Panc1 (cell line): ENCODE measurements around the gene TOP1. TPM values are rescaled to one million over a fixed set of nuclear protein-coding genes. Genes with fewer than 3 reads are reported as not detected.

Experiments
- ATAC-seq: fragments of 200-7000 bp; cut with Tn5 transposase; 2 replicates; pipeline ENCODE4 v1.9.1; 2020; ENCODE audit warnings: mild to moderate bottlenecking, moderate library complexity
- BruUV-seq: library from RNA; stranded (reverse); fragments of 400-500 nt; replicated peaks from 2 replicates; lab custom pipeline; 2021; lab: Mats Ljungman, UMichigan
- CTCF ChIA-PET: fragments of 300-600 bp; sonication (Branson Sonifier 250); formaldehyde crosslinking; loops from one replicate; lab custom pipeline; 2022; ENCODE audit warnings: antibody characterized with exemption; lab: Charles Lee
- POLR2A ChIA-PET: fragments of 300-600 bp; sonication (Branson Sonifier 250); formaldehyde crosslinking; loops from one replicate; lab custom pipeline; 2022; ENCODE audit warnings: antibody characterized with exemption; lab: Charles Lee
- DNase-seq: peaks from one replicate; pipeline ENCODE4 v3.0.0-alpha.2; 2010; ENCODE audit warnings: low read depth, low spot score
- H3K27ac ChIP-seq: 2 replicates; pipeline ENCODE4 v1.5.1; 2011; ENCODE audit warnings: mild to moderate bottlenecking, low read length, inconsistent platforms
- H3K27me3 ChIP-seq: fragments of 200-500 bp; sonication (Bioruptor generic); 2 replicates; pipeline ENCODE4 v1.6.0; 2014; ENCODE audit warnings: low read length, inconsistent platforms; ENCODE audit not compliant: control insufficient read depth, insufficient read depth
- H3K36me3 ChIP-seq: fragments of 200-500 bp; sonication (Bioruptor generic); 2 replicates; pipeline ENCODE4 v1.5.1; 2014; ENCODE audit warnings: inconsistent platforms, mild to moderate bottlenecking, low read length, moderate library complexity; ENCODE audit not compliant: control insufficient read depth, insufficient read depth
- H3K4me1 ChIP-seq: 2 replicates; pipeline ENCODE4 v1.5.1; 2011; ENCODE audit warnings: inconsistent platforms, mild to moderate bottlenecking, low read length, moderate library complexity; ENCODE audit not compliant: control insufficient read depth, insufficient read depth
- H3K4me3 ChIP-seq, 2 experiments: 2 replicates each; pipeline ENCODE4 v1.5.1; 2011 to 2012; ENCODE audit warnings: low read depth in 2 of 2, low read length in 2 of 2, mild to moderate bottlenecking in 2 of 2, inconsistent platforms in 1 of 2, moderate library complexity in 1 of 2
- H3K9me3 ChIP-seq: fragments of 200-500 bp; sonication (Bioruptor generic); 2 replicates; pipeline ENCODE4 v1.5.1; 2014; ENCODE audit warnings: low read depth, mild to moderate bottlenecking, inconsistent platforms, low read length, moderate library complexity; ENCODE audit not compliant: control insufficient read depth, insufficient read depth
- POLR2AphosphoS5 ChIP-seq: IDR thresholded peaks from 2 replicates; pipeline ENCODE4 v1.6.1; 2012; ENCODE audit warnings: mild to moderate bottlenecking, low read depth, low read length, moderate library complexity
- SIN3A ChIP-seq: IDR thresholded peaks from 2 replicates; pipeline ENCODE4 v1.6.1; 2012; ENCODE audit warnings: low read depth, mild to moderate bottlenecking, low read length, moderate library complexity, borderline replicate concordance; ENCODE audit not compliant: insufficient read depth
- TCF7L2 ChIP-seq: IDR thresholded peaks from 2 replicates; pipeline ENCODE4 v1.6.1; 2011; ENCODE audit warnings: mild to moderate bottlenecking, low read depth, low read length, inconsistent platforms
- in situ Hi-C: cut with HindIII; loops from 2 replicates; pipeline ENCODE4 v1.10.0; 2016; ENCODE audit warnings: low sequenced_read_pairs, low pct_unique_long_range_greater_than_20kb
- intact Hi-C: fragments of 100-400 bp; cut with micrococcal nuclease; formaldehyde crosslinking; loops from one replicate; pipeline ENCODE4 v1.10.0; 2022; ENCODE audit not compliant: unreplicated experiment
- total RNA-seq: library from RNA; stranded (reverse); gene quantifications from one replicate; pipeline ENCODE4 v1.2.1, GENCODE V29; 2021; ENCODE audit not compliant: unreplicated experiment
- TF ChIP-seq, protein P1 (sequence below): fragments of 450-650 bp; IDR thresholded peaks from 2 replicates; pipeline ENCODE4 v1.5.1; 2017; ENCODE audit warnings: mild to moderate bottlenecking
- TF ChIP-seq, protein P2 (sequence below), 2 experiments: IDR thresholded peaks; 2 replicates each; pipeline ENCODE4 v1.6.1; 2011 to 2012; ENCODE audit warnings: low read depth in 2 of 2, control low read depth in 1 of 2, low read length in 1 of 2, mild to moderate bottlenecking in 1 of 2, moderate library complexity in 1 of 2; ENCODE audit not compliant: insufficient read depth in 1 of 2

The TOP1 gene
- total RNA-seq, 1 experiment from 2014 or later, result 65.2 TPM

DNA sequence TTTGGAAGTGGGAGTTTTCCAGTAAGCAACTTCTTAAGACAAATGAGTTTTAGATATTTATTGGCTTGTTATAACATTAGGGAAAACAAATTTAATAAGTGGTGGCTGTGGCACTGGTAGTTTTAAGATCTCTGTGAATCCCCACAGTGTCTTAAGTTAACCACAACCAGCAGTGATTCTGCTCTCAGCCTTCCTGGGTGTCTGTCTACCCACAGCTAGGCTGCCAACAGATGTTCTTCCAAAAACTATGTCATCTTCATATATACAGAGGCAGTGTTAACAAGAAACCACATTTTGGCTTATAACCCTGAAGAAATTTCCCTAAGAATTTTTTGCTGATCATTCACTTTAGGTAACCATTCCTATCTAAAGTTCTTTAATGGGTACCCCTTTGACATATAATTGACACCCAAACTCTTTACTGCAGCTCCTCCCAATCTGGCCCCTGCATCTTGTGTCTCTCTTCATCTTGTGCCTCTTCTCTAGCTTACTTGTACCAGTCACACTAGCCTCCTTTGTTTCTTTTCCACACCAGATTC is 52.7 kb downstream of the TOP1 start:
- ATAC-seq (no peak), DNase-seq (no peak)
- ChIA-PET POLR2A (no interaction called here), CTCF (no interaction called here)
- H3K27me3 ChIP-seq, result no peaks in the 10 kb centered on the region
- intact Hi-C loops (no loop called here), in situ Hi-C loops (no loop called here)
- H3K4me1 ChIP-seq, result peaks cover 9% of the 10 kb centered on the region; the same call in 1 of the 2 replicates
- no peaks in the 10 kb centered on the region for H3K9me3 ChIP-seq
- BruUV-seq, result no TSS peak
- H3K27ac ChIP-seq, result no peak overlapping the region
- peaks cover 65% of the 10 kb centered on the region for H3K36me3 ChIP-seq
- TF ChIP-seq, protein P1, sequence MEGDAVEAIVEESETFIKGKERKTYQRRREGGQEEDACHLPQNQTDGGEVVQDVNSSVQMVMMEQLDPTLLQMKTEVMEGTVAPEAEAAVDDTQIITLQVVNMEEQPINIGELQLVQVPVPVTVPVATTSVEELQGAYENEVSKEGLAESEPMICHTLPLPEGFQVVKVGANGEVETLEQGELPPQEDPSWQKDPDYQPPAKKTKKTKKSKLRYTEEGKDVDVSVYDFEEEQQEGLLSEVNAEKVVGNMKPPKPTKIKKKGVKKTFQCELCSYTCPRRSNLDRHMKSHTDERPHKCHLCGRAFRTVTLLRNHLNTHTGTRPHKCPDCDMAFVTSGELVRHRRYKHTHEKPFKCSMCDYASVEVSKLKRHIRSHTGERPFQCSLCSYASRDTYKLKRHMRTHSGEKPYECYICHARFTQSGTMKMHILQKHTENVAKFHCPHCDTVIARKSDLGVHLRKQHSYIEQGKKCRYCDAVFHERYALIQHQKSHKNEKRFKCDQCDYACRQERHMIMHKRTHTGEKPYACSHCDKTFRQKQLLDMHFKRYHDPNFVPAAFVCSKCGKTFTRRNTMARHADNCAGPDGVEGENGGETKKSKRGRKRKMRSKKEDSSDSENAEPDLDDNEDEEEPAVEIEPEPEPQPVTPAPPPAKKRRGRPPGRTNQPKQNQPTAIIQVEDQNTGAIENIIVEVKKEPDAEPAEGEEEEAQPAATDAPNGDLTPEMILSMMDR, result no peak
- no peak for TF ChIP-seq POLR2AphosphoS5
- TF ChIP-seq SIN3A, result no peak
- TF ChIP-seq TCF7L2, result no peak
- TF ChIP-seq, protein P2, sequence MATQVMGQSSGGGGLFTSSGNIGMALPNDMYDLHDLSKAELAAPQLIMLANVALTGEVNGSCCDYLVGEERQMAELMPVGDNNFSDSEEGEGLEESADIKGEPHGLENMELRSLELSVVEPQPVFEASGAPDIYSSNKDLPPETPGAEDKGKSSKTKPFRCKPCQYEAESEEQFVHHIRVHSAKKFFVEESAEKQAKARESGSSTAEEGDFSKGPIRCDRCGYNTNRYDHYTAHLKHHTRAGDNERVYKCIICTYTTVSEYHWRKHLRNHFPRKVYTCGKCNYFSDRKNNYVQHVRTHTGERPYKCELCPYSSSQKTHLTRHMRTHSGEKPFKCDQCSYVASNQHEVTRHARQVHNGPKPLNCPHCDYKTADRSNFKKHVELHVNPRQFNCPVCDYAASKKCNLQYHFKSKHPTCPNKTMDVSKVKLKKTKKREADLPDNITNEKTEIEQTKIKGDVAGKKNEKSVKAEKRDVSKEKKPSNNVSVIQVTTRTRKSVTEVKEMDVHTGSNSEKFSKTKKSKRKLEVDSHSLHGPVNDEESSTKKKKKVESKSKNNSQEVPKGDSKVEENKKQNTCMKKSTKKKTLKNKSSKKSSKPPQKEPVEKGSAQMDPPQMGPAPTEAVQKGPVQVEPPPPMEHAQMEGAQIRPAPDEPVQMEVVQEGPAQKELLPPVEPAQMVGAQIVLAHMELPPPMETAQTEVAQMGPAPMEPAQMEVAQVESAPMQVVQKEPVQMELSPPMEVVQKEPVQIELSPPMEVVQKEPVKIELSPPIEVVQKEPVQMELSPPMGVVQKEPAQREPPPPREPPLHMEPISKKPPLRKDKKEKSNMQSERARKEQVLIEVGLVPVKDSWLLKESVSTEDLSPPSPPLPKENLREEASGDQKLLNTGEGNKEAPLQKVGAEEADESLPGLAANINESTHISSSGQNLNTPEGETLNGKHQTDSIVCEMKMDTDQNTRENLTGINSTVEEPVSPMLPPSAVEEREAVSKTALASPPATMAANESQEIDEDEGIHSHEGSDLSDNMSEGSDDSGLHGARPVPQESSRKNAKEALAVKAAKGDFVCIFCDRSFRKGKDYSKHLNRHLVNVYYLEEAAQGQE (IDR thresholded peaks at IDR 0.05; ENCODE audit: insufficient read depth in 1 of 2, low read depth in 2 of 2, low read length in 1 of 2), result no peak
- H3K4me3 ChIP-seq, result no peak overlapping the region

DNA sequence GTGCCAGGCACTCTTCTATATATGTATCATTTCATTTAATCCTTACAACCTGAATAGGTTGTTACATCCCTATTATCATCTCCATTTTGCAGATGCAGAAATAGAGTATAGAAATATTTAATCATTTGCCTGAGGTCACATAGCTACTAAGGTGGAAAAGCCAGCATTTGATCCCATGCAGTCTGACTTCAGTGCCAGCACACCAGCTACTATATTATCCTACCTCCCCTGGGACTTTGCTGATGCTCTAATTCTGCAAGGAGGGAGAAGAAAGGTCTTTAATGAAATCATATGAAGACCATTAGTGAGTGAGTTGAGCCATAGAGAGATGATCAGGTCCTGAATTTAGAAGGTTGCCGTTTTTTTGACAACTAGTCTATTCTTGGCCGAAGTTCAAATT is 53.7 kb downstream of the TOP1 start:
- TF ChIP-seq TCF7L2, result no peak
- TF ChIP-seq, protein P1, result no peak
- no peak for TF ChIP-seq POLR2AphosphoS5
- no peak for TF ChIP-seq SIN3A
- TF ChIP-seq, protein P2 (IDR thresholded peaks at IDR 0.05; ENCODE audit: insufficient read depth in 1 of 2, low read depth in 2 of 2, low read length in 1 of 2), result no peak
- in situ Hi-C loops (no loop called here), intact Hi-C loops (no loop called here)
- no peak overlapping the region for H3K27ac ChIP-seq
- no peak overlapping the region for H3K4me3 ChIP-seq
- BruUV-seq, result no TSS peak
- no peaks in the 10 kb centered on the region for H3K9me3 ChIP-seq
- H3K36me3 ChIP-seq, result peaks cover 62% of the 10 kb centered on the region
- DNase-seq, result no peak
- no peak for ATAC-seq
- ChIA-PET CTCF (no interaction called here), POLR2A (no interaction called here)
- H3K27me3 ChIP-seq, result no peaks in the 10 kb centered on the region
- H3K4me1 ChIP-seq, result peaks cover 7% of the 10 kb centered on the region; the same call in 1 of the 2 replicates
